HG03439 (cell line): ENCODE results near the gene IKBKG.
"Not testable (repeated sequence)": the region's sequence is repeated elsewhere in the genome, so short reads cannot be mapped to it uniquely, and the experiment has no call there.

Experiments used
- ATAC-seq: cut with Tn5 transposase; IDR thresholded peaks from one replicate; pipeline ENCODE4 v1.9.1; 2021; ENCODE audit warnings: mild to moderate bottlenecking, moderate library complexity; ENCODE audit not compliant: unreplicated experiment

Gene IKBKG

DNA sequence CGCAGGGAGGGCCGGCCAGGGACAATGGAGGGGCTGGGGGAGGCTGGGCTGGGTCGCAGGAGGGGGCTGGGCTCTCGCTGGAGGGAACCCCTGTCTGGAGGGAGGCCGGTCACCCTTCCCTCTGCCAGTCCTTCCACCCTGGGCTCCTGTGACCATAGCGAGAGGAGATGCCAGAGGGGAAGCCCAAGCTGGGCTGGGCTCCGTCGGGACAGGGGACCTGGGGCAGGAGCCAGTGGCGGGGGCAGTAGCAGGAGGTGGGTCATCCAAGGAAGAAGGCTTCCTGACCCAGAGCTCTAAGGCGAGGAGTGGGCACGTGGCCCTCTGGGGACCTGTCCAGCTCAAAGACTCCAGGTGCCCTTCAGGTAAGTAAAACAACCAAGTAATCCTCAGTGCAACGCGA, 54.8 kb downstream of the IKBKG start:
- no peak for ATAC-seq

- ATAC-seq = no peak
Observed at GRCh38 chrX:154602766-154603437, 55.5 kb downstream of the IKBKG start.

DNA sequence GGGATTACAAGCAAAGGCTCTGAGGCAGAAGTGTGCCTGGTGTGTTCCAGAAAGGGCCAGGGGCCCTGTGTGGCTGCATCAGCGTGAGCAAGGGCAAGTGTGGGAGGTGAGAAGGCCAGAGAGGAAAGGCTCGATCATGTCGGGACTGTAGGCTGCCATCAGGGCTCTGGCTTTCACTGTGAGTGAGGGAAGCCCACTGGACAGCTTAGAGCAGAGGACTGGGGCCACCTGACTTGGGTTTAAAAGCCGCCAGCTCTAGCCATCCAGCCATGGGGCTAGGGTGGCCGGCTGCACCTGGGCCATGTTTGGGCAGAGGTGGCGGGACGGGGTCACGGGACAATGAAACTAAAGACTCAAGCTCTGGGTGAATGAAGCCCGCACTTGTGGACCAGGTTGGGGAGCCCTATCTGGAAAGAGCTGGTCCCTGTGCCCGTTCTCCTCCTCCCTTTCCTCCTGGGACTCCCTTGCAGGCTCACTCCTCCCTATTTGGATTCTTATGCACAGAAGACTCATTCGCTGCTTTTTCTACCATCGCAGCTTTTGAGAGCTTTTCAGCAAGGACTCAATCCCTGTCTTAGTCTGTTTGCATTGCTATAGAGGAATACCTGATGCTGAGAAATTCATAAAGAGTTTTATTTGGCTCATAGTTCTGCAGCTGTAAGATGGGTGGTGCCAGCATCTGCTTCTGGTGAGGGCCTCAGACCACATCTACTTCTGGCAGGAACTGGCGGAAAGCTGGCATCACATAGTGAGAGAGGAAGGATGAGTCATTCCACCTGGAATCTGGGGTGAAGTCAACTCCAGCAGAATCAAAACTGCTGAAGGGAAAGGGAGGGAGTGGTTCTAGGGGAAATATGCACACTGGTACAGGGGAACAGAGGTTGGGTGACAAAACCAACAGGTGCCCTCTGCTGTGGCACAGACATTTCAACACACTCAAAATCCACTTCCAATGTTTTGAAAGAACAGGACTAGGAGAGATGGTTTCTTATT, 56.3 kb downstream of the IKBKG start:
- no peak for ATAC-seq

- ATAC-seq = no peak
Observed at GRCh38 chrX:154605566-154605965, 58.1 kb downstream of the IKBKG start.

GRCh38 chrX:154607370-154607769, 60.0 kb downstream of the IKBKG start:
- ATAC-seq = no peak

- not testable (repeated sequence) for ATAC-seq
Observed at GRCh38 chrX:154607976-154608375, 60.6 kb downstream of the IKBKG start.

GRCh38 chrX:154608823-154609222, 61.4 kb downstream of the IKBKG start:
- ATAC-seq = not testable (repeated sequence)

DNA sequence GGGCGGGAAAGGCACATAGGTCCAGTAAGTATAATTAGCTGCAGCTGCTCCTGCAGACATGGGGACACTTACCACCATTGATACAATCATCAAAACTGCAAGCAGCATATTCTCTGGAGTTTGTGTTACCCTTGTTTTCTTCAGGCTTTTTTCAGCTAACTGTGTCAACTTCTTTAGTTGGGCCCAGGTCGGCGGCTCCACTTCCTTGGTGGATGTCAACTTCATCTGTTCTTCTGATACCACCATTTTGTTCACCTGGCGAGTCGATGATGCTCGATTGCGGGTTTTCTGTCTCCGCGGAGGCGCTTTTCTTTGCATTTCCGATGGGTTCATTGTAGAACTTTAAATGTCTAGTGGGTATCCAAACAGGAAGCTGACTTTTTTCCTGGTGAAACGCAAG, 63.7 kb downstream of the IKBKG start:
- not testable (repeated sequence) for ATAC-seq

DNA sequence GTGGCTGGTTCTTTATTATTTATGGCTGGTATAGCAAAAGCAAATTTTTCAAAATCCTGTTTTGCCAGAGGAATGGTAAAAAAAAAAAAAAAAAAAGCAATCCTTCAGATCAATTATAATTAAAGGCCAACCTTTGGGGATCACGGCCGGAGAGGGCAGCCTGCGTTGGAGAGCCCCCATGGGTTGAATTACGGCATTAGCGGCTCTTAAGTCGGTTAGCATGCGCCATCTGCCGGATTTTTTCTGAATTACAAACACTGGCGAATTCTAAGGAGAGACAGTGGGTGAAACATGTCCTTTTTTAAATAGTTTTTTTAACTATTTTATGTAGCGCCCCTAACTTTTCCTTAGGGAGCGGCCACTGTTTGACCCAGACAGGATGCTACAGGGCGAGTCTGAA, 66.2 kb downstream of the IKBKG start:
- ATAC-seq = not testable (repeated sequence)
